GM21381 (cell line): ENCODE data around the gene TMEM267.
"Not testable (repeated sequence)": the region's sequence is repeated elsewhere in the genome, so short reads cannot be mapped to it uniquely, and the experiment has no call there.

Experiments
- ATAC-seq: cut with Tn5 transposase; IDR thresholded peaks from one replicate; pipeline ENCODE4 v1.9.1; 2021; ENCODE audit warnings: mild to moderate bottlenecking, moderate library complexity; ENCODE audit not compliant: unreplicated experiment

The TMEM267 gene

GRCh38 chr5:43410414-43410813 lies 73.3 kb downstream of the TMEM267 start:
- ATAC-seq: no peak

- ATAC-seq: no peak
These were observed 73.8 kb downstream of the TMEM267 start for GRCh38 chr5:43409809-43410271.

DNA sequence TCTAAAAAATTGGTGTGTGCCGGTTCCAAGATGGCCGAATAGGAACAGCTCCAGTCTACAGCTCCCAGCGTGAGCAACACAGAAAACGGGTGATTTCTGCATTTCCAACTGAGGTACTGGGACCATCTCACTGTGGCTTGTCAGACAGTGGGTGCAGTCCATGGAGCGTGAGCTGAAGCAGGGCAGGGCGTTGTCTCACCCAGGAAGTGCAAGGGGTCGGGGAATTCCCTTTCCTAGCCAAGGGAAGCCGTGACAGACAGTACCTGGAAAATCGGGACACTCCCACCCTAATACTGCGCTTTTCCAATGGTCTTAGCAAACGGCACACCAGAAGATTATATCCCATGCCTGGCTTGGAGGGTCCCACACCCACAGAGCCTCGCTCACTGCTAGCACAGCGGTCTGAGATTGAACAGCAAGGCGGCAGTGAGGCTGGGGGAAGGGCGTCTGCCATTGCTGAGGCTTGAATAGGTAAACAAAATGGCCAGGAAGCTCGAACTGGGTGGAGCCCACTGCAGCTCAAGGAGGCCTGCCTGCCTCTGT lies 81.1 kb downstream of the TMEM267 start:
- not testable (repeated sequence) for ATAC-seq

- no peak for ATAC-seq
These were observed 81.8 kb downstream of the TMEM267 start for GRCh38 chr5:43401827-43402226.

DNA sequence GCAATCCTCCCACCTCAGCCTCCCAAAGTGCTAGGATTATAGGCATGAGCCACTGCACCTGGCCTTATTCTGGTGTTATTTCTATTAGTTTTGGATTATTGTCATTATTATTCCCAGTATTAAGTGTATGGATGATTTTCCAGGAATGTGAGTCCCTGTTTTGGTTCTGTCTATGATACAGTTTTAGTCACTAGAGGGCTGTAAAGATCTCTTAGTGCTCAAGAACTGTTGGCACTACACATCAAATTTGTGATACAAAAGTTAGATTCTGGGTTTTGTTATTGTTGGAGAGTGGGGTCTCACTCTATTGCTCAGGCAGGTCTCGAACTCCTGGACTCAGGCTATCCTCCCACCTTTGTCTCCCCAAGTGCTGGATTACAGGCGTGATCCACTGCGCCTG lies 83.6 kb downstream of the TMEM267 start:
- ATAC-seq: no peak

- ATAC-seq: peak; percentile 97
These were observed 86.8 kb downstream of the TMEM267 start for GRCh38 chr5:43396762-43397304.
